ENCODE results near the gene MICAL2.

- TF ChIP-seq RARB (CRISPR knock-in tag; IDR thresholded peaks at IDR 0.05) (no peak), TOX (CRISPR knock-in tag; IDR thresholded peaks at IDR 0.05; ENCODE audit: borderline replicate concordance) (no peak), ZC3H10 (CRISPR knock-in tag; IDR thresholded peaks at IDR 0.05) (no peak), CSRNP3 (CRISPR knock-in tag; IDR thresholded peaks at IDR 0.05) (no peak), ZNF565 (CRISPR knock-in tag; conservative IDR thresholded peaks at IDR 0.05; ENCODE audit: low read depth) (no peak), BACH2 (CRISPR knock-in tag; IDR thresholded peaks at IDR 0.05; ENCODE audit: borderline replicate concordance) (no peak)
- TF ChIP-seq, protein P1, sequence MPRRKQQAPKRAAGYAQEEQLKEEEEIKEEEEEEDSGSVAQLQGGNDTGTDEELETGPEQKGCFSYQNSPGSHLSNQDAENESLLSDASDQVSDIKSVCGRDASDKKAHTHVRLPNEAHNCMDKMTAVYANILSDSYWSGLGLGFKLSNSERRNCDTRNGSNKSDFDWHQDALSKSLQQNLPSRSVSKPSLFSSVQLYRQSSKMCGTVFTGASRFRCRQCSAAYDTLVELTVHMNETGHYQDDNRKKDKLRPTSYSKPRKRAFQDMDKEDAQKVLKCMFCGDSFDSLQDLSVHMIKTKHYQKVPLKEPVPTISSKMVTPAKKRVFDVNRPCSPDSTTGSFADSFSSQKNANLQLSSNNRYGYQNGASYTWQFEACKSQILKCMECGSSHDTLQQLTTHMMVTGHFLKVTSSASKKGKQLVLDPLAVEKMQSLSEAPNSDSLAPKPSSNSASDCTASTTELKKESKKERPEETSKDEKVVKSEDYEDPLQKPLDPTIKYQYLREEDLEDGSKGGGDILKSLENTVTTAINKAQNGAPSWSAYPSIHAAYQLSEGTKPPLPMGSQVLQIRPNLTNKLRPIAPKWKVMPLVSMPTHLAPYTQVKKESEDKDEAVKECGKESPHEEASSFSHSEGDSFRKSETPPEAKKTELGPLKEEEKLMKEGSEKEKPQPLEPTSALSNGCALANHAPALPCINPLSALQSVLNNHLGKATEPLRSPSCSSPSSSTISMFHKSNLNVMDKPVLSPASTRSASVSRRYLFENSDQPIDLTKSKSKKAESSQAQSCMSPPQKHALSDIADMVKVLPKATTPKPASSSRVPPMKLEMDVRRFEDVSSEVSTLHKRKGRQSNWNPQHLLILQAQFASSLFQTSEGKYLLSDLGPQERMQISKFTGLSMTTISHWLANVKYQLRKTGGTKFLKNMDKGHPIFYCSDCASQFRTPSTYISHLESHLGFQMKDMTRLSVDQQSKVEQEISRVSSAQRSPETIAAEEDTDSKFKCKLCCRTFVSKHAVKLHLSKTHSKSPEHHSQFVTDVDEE (CRISPR knock-in tag; IDR thresholded peaks at IDR 0.05): no peak
Measured at GRCh38 chr11:12149672-12150225, 39.4 kb downstream of the MICAL2 start.
